Sigmoid colon (tissue), 4 donors: ENCODE measurements around the gene CA12.

Source experiments
- CTCF ChIP-seq, 4 experiments: fragments of 450-650 bp in 3 of 4; fragments of 200-600 bp in 1 of 4; IDR thresholded peaks; one replicate each; pipeline ENCODE4 v1.5.1; 2016 to 2019; ENCODE audit warnings: antibody characterized with exemption in 4 of 4, mild to moderate bottlenecking in 3 of 4, moderate library complexity in 2 of 4
- POLR2A ChIP-seq, 2 donors: fragments of 450-650 bp; IDR thresholded peaks; one replicate each; pipeline ENCODE4 v1.6.1; 2016; ENCODE audit warnings: antibody characterized with exemption in 2 of 2, mild to moderate bottlenecking in 2 of 2, moderate library complexity in 2 of 2
- POLR2AphosphoS5 ChIP-seq, 4 donors: sonication (generic); formaldehyde crosslinking; IDR thresholded peaks; one replicate each; pipeline ENCODE4 v1.6.1; 2017; ENCODE audit warnings: antibody characterized with exemption in 4 of 4

- no peak for TF ChIP-seq CTCF (IDR thresholded peaks at IDR 0.05)
- TF ChIP-seq POLR2A (IDR thresholded peaks at IDR 0.05): no peak
- TF ChIP-seq POLR2AphosphoS5 (IDR thresholded peaks at IDR 0.05): no peak
These were observed 51.9 kb downstream of the CA12 start for GRCh38 chr15:63329567-63330350.
